ENCODE results near the gene RSAD1.

Gene RSAD1

GRCh38 chr17:50531428-50532025 lies 52.9 kb downstream of the RSAD1 start (continued):
- TF ChIP-seq ZNF639 (tag by site-specific recombination; IDR thresholded peaks at IDR 0.05): no peak
- 0 out of 2 replicates have a peak, but pooled peaks have one; percentile 12 for TF ChIP-seq ZNF600 (tag by site-specific recombination; IDR thresholded peaks at IDR 0.05)
- TF ChIP-seq ZNF112 (tag by site-specific recombination; IDR thresholded peaks at IDR 0.05): no peak
- no peak for TF ChIP-seq ZNF2 (tag by site-specific recombination; IDR thresholded peaks at IDR 0.05)
- TF ChIP-seq GLI4 (tag by site-specific recombination; IDR thresholded peaks at IDR 0.05): no peak
- TF ChIP-seq ZBTB8A (tag by site-specific recombination; IDR thresholded peaks at IDR 0.05): no peak

GRCh38 chr17:50532452-50533024 lies 53.9 kb downstream of the RSAD1 start, which contains the start of gene EPN3:
Gene EPN3, plus strand, starts transcription at chr17:50532735. Its CDS starts 3,822 bp downstream, at chr17:50536557.
- H3K4me1 ChIP-seq (ENCODE audit: control insufficient read depth, insufficient read depth, low read length): peaks cover 19% of the 10 kb centered on the region
- H3K9me3 ChIP-seq (ENCODE audit: control insufficient read depth, insufficient read depth, low read depth, low read length): no peaks in the 10 kb centered on the region
- H3K36me3 ChIP-seq (ENCODE audit: control insufficient read depth in 2 of 2, insufficient read depth in 1 of 2, low read length in 2 of 2): no peaks in the 10 kb centered on the region
- no peak within 1 kb of the TSS for H3K4me3 ChIP-seq (ENCODE audit: low read depth, low read length)
- POLR2A ChIA-PET: interaction anchor here (3.1 kb wide), 1 partner anchor 9 kb away, joined by 12 read pairs; no protein-coding TSS in a partner anchor
- CTCF ChIA-PET: interaction anchor here (0.6 kb wide), 1 partner anchor 17 kb away, joined by 4 read pairs; no protein-coding TSS in a partner anchor
- H3K27ac ChIP-seq (ENCODE audit: extremely low read depth, low read depth, low read length): no peak within 1 kb of the TSS; the same call in 1 of the 2 replicates
- TF ChIP-seq ZNF837 (tag by site-specific recombination; IDR thresholded peaks at IDR 0.05) (no peak), ZBTB48 (tag by site-specific recombination; IDR thresholded peaks at IDR 0.05) (no peak), ZIC2 (tag by site-specific recombination; IDR thresholded peaks at IDR 0.05) (peak; percentile 73), ZNF398 (tag by site-specific recombination; IDR thresholded peaks at IDR 0.05) (peak; percentile 55), ZNF449 (tag by site-specific recombination; IDR thresholded peaks at IDR 0.05) (no peak), ZNF140 (tag by site-specific recombination; IDR thresholded peaks at IDR 0.05) (no peak), ZNF580 (tag by site-specific recombination; IDR thresholded peaks at IDR 0.05) (no peak), GLIS2 (tag by site-specific recombination; IDR thresholded peaks at IDR 0.05) (peak; percentile 67; the same call in 1 of the 2 replicates), ZNF184 (tag by site-specific recombination; IDR thresholded peaks at IDR 0.05) (no peak), ZNF664 (tag by site-specific recombination; IDR thresholded peaks at IDR 0.05) (no peak), ZSCAN5A (tag by site-specific recombination; IDR thresholded peaks at IDR 0.05) (no peak), ZEB2 (tag by site-specific recombination; IDR thresholded peaks at IDR 0.05) (no peak), MYNN (tag by site-specific recombination; IDR thresholded peaks at IDR 0.05; ENCODE audit: borderline replicate concordance) (no peak), ZNF654 (tag by site-specific recombination; IDR thresholded peaks at IDR 0.05; ENCODE audit: low read depth) (no peak), ZNF548 (tag by site-specific recombination; IDR thresholded peaks at IDR 0.05) (no peak), ZXDB (tag by site-specific recombination; IDR thresholded peaks at IDR 0.05) (no peak), CTCF (tag by site-specific recombination; IDR thresholded peaks at IDR 0.05) (no peak), ZNF791 (tag by site-specific recombination; IDR thresholded peaks at IDR 0.05) (no peak), ATF2 (tag by site-specific recombination; IDR thresholded peaks at IDR 0.05; ENCODE audit: low read depth) (no peak)
